ENCODE results near the gene NEDD1.

GRCh38 chr12:96880220-96880619 is 26.8 kb upstream of the NEDD1 start:
- TF ChIP-seq GATA2 (IDR thresholded peaks at IDR 0.05; ENCODE audit: low read depth, low read length), result no peak
- no peak for TF ChIP-seq GATA3 (IDR thresholded peaks at IDR 0.05; ENCODE audit: low read depth, low read length)

Data from SH-SY5Y (cell line).